ENCODE results near the gene AVPI1.

The AVPI1 gene

GRCh38 chr10:97708976-97709946, 22.2 kb upstream of the AVPI1 start:
- TF ChIP-seq ZNF274 (IDR thresholded peaks at IDR 0.05; ENCODE audit: low read depth, low read length) (no peak), SUZ12 (IDR thresholded peaks at IDR 0.05; ENCODE audit: extremely low read depth, insufficient read depth, insufficient read length) (no peak), YY1 (IDR thresholded peaks at IDR 0.05; ENCODE audit: insufficient read depth, insufficient read length) (no peak)
- H3K9me3 ChIP-seq (ENCODE audit: insufficient read depth, low read length): no peaks in the 10 kb centered on the region
- H3K27me3 ChIP-seq (ENCODE audit: insufficient read depth, insufficient read length): no peaks in the 10 kb centered on the region
- H3K4me1 ChIP-seq (ENCODE audit: insufficient read depth, insufficient read length): no peaks in the 10 kb centered on the region
- no peak for DNase-seq (ENCODE audit: low read depth, low spot score)
- no peak overlapping the region for H3K4me3 ChIP-seq (ENCODE audit: insufficient read length, low read depth)
- H3K9ac ChIP-seq (ENCODE audit: insufficient read length, low read depth): no peak overlapping the region
- no peaks in the 10 kb centered on the region for H3K36me3 ChIP-seq (ENCODE audit: insufficient read depth, insufficient read length, low read length)

- no peak for DNase-seq (ENCODE audit: low read depth, low spot score)
- Histone ChIP-seq H3K4me1 (ENCODE audit: insufficient read depth, insufficient read length) (no peaks in the 10 kb centered on the region), H3K36me3 (ENCODE audit: insufficient read depth, insufficient read length, low read length) (no peaks in the 10 kb centered on the region), H3K9ac (ENCODE audit: insufficient read length, low read depth) (no peak overlapping the region), H3K9me3 (ENCODE audit: insufficient read depth, low read length) (no peaks in the 10 kb centered on the region), H3K4me3 (ENCODE audit: insufficient read length, low read depth) (no peak overlapping the region), H3K27me3 (ENCODE audit: insufficient read depth, insufficient read length) (no peaks in the 10 kb centered on the region)
- TF ChIP-seq ZNF274 (IDR thresholded peaks at IDR 0.05; ENCODE audit: low read depth, low read length) (no peak), YY1 (IDR thresholded peaks at IDR 0.05; ENCODE audit: insufficient read depth, insufficient read length) (no peak), SUZ12 (IDR thresholded peaks at IDR 0.05; ENCODE audit: extremely low read depth, insufficient read depth, insufficient read length) (no peak)
Observed at GRCh38 chr10:97708167-97708566, 21.1 kb upstream of the AVPI1 start.

- Histone ChIP-seq H3K36me3 (ENCODE audit: insufficient read depth, insufficient read length, low read length) (no peaks in the 10 kb centered on the region), H3K9ac (ENCODE audit: insufficient read length, low read depth) (no peak overlapping the region), H3K4me1 (ENCODE audit: insufficient read depth, insufficient read length) (peaks cover under 1% of the 10 kb centered on the region), H3K4me3 (ENCODE audit: insufficient read length, low read depth) (no peak overlapping the region), H3K27me3 (ENCODE audit: insufficient read depth, insufficient read length) (no peaks in the 10 kb centered on the region), H3K9me3 (ENCODE audit: insufficient read depth, low read length) (no peaks in the 10 kb centered on the region)
- TF ChIP-seq YY1 (IDR thresholded peaks at IDR 0.05; ENCODE audit: insufficient read depth, insufficient read length) (no peak), SUZ12 (IDR thresholded peaks at IDR 0.05; ENCODE audit: extremely low read depth, insufficient read depth, insufficient read length) (no peak), ZNF274 (IDR thresholded peaks at IDR 0.05; ENCODE audit: low read depth, low read length) (no peak)
- DNase-seq (ENCODE audit: low read depth, low spot score): no peak
Observed at GRCh38 chr10:97707134-97707861, 20.3 kb upstream of the AVPI1 start.

- Histone ChIP-seq H3K36me3 (ENCODE audit: insufficient read depth, insufficient read length, low read length) (no peaks in the 10 kb centered on the region), H3K9ac (ENCODE audit: insufficient read length, low read depth) (no peak overlapping the region), H3K4me3 (ENCODE audit: insufficient read length, low read depth) (no peak overlapping the region), H3K27me3 (ENCODE audit: insufficient read depth, insufficient read length) (no peaks in the 10 kb centered on the region), H3K4me1 (ENCODE audit: insufficient read depth, insufficient read length) (peaks cover 3% of the 10 kb centered on the region), H3K9me3 (ENCODE audit: insufficient read depth, low read length) (no peaks in the 10 kb centered on the region)
- TF ChIP-seq YY1 (IDR thresholded peaks at IDR 0.05; ENCODE audit: insufficient read depth, insufficient read length): no peak
- TF ChIP-seq ZNF274 (IDR thresholded peaks at IDR 0.05; ENCODE audit: low read depth, low read length): no peak
- TF ChIP-seq SUZ12 (IDR thresholded peaks at IDR 0.05; ENCODE audit: extremely low read depth, insufficient read depth, insufficient read length): no peak
- no peak for DNase-seq (ENCODE audit: low read depth, low spot score)
Observed at GRCh38 chr10:97705006-97705670, 18.1 kb upstream of the AVPI1 start.

GRCh38 chr10:97704341-97704740, 17.3 kb upstream of the AVPI1 start:
- H3K27me3 ChIP-seq (ENCODE audit: insufficient read depth, insufficient read length): no peaks in the 10 kb centered on the region
- H3K4me3 ChIP-seq (ENCODE audit: insufficient read length, low read depth): no peak overlapping the region
- no peak for TF ChIP-seq YY1 (IDR thresholded peaks at IDR 0.05; ENCODE audit: insufficient read depth, insufficient read length)
- TF ChIP-seq ZNF274 (IDR thresholded peaks at IDR 0.05; ENCODE audit: low read depth, low read length): no peak
- no peak for TF ChIP-seq SUZ12 (IDR thresholded peaks at IDR 0.05; ENCODE audit: extremely low read depth, insufficient read depth, insufficient read length)
- no peak for DNase-seq (ENCODE audit: low read depth, low spot score)
- H3K9me3 ChIP-seq (ENCODE audit: insufficient read depth, low read length): no peaks in the 10 kb centered on the region
- peaks cover 3% of the 10 kb centered on the region for H3K4me1 ChIP-seq (ENCODE audit: insufficient read depth, insufficient read length)
- H3K9ac ChIP-seq (ENCODE audit: insufficient read length, low read depth): no peak overlapping the region
- no peaks in the 10 kb centered on the region for H3K36me3 ChIP-seq (ENCODE audit: insufficient read depth, insufficient read length, low read length)

- DNase-seq (ENCODE audit: low read depth, low spot score): no peak
- Histone ChIP-seq H3K27me3 (ENCODE audit: insufficient read depth, insufficient read length) (no peaks in the 10 kb centered on the region), H3K36me3 (ENCODE audit: insufficient read depth, insufficient read length, low read length) (no peaks in the 10 kb centered on the region), H3K9me3 (ENCODE audit: insufficient read depth, low read length) (no peaks in the 10 kb centered on the region), H3K4me1 (ENCODE audit: insufficient read depth, insufficient read length) (peaks cover 3% of the 10 kb centered on the region), H3K4me3 (ENCODE audit: insufficient read length, low read depth) (no peak overlapping the region), H3K9ac (ENCODE audit: insufficient read length, low read depth) (no peak overlapping the region)
- TF ChIP-seq SUZ12 (IDR thresholded peaks at IDR 0.05; ENCODE audit: extremely low read depth, insufficient read depth, insufficient read length) (no peak), YY1 (IDR thresholded peaks at IDR 0.05; ENCODE audit: insufficient read depth, insufficient read length) (no peak), ZNF274 (IDR thresholded peaks at IDR 0.05; ENCODE audit: low read depth, low read length) (no peak)
Observed at GRCh38 chr10:97703398-97704067, 16.5 kb upstream of the AVPI1 start.

Measured in NT2/D1 (cell line).